ENCODE results near the gene CACNA1C. TPM values are rescaled to one million over a fixed set of nuclear protein-coding genes. Genes with fewer than 3 reads are reported as not detected.

CACNA1C gene
- total RNA-seq, 2 donors from 2014 or later, result 0.86 to 6.3 TPM

DNA sequence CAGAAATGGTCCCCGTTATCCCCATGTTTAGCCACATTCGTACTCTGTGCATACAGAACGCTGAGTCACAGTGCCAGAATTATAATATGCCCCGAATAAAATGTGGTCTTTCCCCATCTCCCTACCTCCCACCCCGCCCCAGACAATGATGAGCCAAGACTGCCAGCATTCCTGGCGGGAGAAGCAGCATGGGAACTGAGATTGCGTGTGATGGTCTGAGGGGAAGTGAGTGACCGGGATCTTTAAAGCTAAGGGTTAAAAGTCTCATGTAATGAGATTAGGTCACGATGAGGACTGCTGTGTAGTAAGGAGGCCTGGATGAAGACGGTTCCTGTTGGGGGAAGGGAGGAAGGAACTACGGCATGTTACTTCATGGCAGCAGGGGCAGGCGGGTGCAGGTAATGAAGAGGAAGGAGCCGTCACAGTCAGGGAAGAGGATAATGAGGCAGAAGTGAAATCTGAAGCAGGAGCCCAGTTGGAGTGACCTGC lies 498.7 kb downstream of the CACNA1C start:
- Histone ChIP-seq H3K4me1 (ENCODE audit: control insufficient read depth, insufficient read depth, low read length) (peaks cover 6% of the 10 kb centered on the region), H3K4me3 (ENCODE audit: low read length) (no peak overlapping the region), H3K9me3 (ENCODE audit: control insufficient read depth, low read length) (no peaks in the 10 kb centered on the region), H3K27me3 (ENCODE audit: control insufficient read depth, insufficient read depth, low read length, poor library complexity, severe bottlenecking) (no peaks in the 10 kb centered on the region), H3K9ac (ENCODE audit: extremely low read depth, low read length, poor library complexity, severe bottlenecking) (no peak overlapping the region), H3K36me3 (ENCODE audit: control insufficient read depth, insufficient read depth, low read length) (no peaks in the 10 kb centered on the region), H3K27ac (ENCODE audit: low read depth, low read length) (no peak overlapping the region)
- WGBS, 2 experiments (ENCODE audit: insufficient coverage in 1 of 2, insufficient read length in 1 of 2), result 91 to 93% methylated on average over 11 to 13 of the region's 13 CpGs
- Mint-ChIP-seq H3K27ac (no peak overlapping the region), H3K4me3 (no peak overlapping the region), H3K36me3 (ENCODE audit: low read depth) (no peaks in the 10 kb centered on the region), H3K4me1 (peaks cover 12% of the 10 kb centered on the region), H3K9me3 (no peaks in the 10 kb centered on the region), H3K27me3 (ENCODE audit: insufficient read depth) (peaks cover 6% of the 10 kb centered on the region)
- TF ChIP-seq, protein P1, sequence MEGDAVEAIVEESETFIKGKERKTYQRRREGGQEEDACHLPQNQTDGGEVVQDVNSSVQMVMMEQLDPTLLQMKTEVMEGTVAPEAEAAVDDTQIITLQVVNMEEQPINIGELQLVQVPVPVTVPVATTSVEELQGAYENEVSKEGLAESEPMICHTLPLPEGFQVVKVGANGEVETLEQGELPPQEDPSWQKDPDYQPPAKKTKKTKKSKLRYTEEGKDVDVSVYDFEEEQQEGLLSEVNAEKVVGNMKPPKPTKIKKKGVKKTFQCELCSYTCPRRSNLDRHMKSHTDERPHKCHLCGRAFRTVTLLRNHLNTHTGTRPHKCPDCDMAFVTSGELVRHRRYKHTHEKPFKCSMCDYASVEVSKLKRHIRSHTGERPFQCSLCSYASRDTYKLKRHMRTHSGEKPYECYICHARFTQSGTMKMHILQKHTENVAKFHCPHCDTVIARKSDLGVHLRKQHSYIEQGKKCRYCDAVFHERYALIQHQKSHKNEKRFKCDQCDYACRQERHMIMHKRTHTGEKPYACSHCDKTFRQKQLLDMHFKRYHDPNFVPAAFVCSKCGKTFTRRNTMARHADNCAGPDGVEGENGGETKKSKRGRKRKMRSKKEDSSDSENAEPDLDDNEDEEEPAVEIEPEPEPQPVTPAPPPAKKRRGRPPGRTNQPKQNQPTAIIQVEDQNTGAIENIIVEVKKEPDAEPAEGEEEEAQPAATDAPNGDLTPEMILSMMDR (conservative IDR thresholded peaks at IDR 0.05), result no peak
- no peak for DNase-seq

DNA sequence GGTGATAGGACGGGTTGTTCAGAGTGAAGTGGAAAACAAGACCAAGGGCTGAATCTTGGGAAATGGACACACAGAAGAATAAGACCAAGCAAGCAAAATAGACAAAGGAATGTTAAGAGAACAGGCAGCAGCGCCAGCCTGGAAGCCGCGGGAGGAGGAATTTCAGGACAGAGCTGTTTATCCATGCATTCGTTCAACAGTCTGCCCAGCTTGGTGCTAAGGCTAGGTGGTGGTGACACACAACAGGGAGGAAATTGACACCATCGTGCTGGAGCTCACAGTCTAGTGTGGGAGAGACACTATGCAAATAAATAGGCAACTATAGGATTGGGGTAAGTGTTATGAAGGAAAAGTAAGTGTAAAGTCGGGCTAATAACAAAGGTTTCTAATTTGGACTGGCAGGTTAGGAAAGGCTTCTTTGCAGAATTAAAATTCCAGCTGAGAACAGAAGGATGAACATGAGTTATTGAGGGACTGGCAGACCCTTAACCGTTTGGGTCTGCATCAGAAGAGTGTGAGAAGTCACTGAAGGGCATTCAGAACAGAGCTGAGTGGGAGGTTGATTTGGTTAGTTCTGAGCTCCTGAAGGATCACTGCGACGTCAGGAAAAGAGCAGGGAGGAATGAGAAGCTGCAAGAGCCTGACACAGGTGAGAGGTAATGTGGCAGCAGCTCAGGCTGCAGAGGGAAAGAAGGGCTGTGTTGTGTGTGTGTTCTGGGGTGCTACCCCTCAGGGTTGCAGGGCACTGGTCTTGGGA lies 499.4 kb downstream of the CACNA1C start:
- peaks cover 12% of the 10 kb centered on the region for H3K4me1 Mint-ChIP-seq
- no peak overlapping the region for H3K27ac ChIP-seq (ENCODE audit: low read depth, low read length)

DNA sequence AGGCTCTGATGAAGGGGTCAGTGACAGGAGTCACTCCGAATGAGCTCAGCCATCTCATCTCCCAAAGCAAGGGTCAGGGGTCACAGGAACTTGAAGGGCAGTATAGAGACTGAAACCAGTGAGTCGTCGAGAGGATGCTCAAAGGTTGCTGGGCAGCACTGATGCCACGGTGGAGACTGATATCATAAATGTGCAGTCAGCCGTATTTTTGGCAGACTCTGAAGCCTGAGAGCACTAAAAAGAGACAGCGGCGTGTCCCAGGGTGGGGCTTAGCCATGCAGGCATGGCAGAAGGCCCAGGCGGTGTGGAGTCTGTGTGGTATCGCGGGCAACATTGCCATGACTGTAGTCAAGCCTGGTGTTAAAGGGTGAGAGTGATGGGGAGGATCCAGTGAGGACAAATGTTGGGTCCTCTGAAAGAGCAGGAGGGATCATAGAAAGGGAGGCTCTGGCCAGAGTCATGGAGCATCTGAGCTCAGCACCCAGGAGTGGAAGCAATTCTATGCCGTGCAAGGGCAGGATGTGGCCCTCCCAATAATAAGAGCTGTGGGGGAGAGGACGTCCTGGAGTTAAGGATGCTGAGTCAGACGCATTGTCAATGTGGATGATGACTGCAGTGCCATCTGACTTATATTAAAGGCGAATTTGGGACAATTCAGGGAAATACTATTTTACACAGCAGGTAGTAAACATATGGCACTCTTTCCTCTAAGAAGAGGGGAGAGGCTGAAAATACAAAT lies 500.8 kb downstream of the CACNA1C start:
- Histone ChIP-seq H3K27ac (ENCODE audit: low read depth, low read length) (no peak overlapping the region), H3K4me3 (ENCODE audit: low read length) (no peak overlapping the region), H3K27me3 (ENCODE audit: control insufficient read depth, insufficient read depth, low read length, poor library complexity, severe bottlenecking) (no peaks in the 10 kb centered on the region), H3K9me3 (ENCODE audit: control insufficient read depth, low read length) (no peaks in the 10 kb centered on the region), H3K36me3 (ENCODE audit: control insufficient read depth, insufficient read depth, low read length) (no peaks in the 10 kb centered on the region), H3K4me1 (ENCODE audit: control insufficient read depth, insufficient read depth, low read length) (peaks cover 6% of the 10 kb centered on the region), H3K9ac (ENCODE audit: extremely low read depth, low read length, poor library complexity, severe bottlenecking) (no peak overlapping the region)
- Mint-ChIP-seq H3K4me1 (peaks cover 16% of the 10 kb centered on the region), H3K9me3 (no peaks in the 10 kb centered on the region), H3K36me3 (ENCODE audit: low read depth) (no peaks in the 10 kb centered on the region), H3K27me3 (ENCODE audit: insufficient read depth) (peaks cover 17% of the 10 kb centered on the region), H3K27ac (no peak overlapping the region), H3K4me3 (no peak overlapping the region)
- TF ChIP-seq, protein P1 (conservative IDR thresholded peaks at IDR 0.05), result no peak
- 91 to 92% methylated on average over 10 to 14 of the region's 14 CpGs for WGBS, 2 experiments (ENCODE audit: insufficient coverage in 1 of 2, insufficient read length in 1 of 2)
- DNase-seq, result no peak

More for the DNA sequence above, 499.4 kb downstream of the CACNA1C start:
- H3K36me3 ChIP-seq (ENCODE audit: control insufficient read depth, insufficient read depth, low read length), result no peaks in the 10 kb centered on the region
- H3K36me3 Mint-ChIP-seq (ENCODE audit: low read depth), result no peaks in the 10 kb centered on the region
- TF ChIP-seq, protein P1 (conservative IDR thresholded peaks at IDR 0.05), result no peak
- H3K9ac ChIP-seq (ENCODE audit: extremely low read depth, low read length, poor library complexity, severe bottlenecking), result no peak overlapping the region
- no peak overlapping the region for H3K4me3 ChIP-seq (ENCODE audit: low read length)
- H3K27me3 ChIP-seq (ENCODE audit: control insufficient read depth, insufficient read depth, low read length, poor library complexity, severe bottlenecking), result no peaks in the 10 kb centered on the region
- peaks cover 13% of the 10 kb centered on the region for H3K27me3 Mint-ChIP-seq (ENCODE audit: insufficient read depth)
- H3K27ac Mint-ChIP-seq, result no peak overlapping the region
- 91 to 93% methylated on average over 4 to 10 of the region's 10 CpGs for WGBS, 2 experiments (ENCODE audit: insufficient coverage in 1 of 2, insufficient read length in 1 of 2)
- H3K4me1 ChIP-seq (ENCODE audit: control insufficient read depth, insufficient read depth, low read length), result peaks cover 6% of the 10 kb centered on the region
- no peak overlapping the region for H3K4me3 Mint-ChIP-seq
- H3K9me3 Mint-ChIP-seq, result no peaks in the 10 kb centered on the region
- DNase-seq, result no peak
- H3K9me3 ChIP-seq (ENCODE audit: control insufficient read depth, low read length), result no peaks in the 10 kb centered on the region

Measured in endodermal cell (in vitro differentiated cells).